HG02678 (cell line): ENCODE results near the gene OR51G2.

Experiments used
- ATAC-seq: cut with Tn5 transposase; IDR thresholded peaks from one replicate; pipeline ENCODE4 v1.9.1; 2021; ENCODE audit warnings: mild to moderate bottlenecking, moderate library complexity; ENCODE audit not compliant: unreplicated experiment

Gene OR51G2

DNA sequence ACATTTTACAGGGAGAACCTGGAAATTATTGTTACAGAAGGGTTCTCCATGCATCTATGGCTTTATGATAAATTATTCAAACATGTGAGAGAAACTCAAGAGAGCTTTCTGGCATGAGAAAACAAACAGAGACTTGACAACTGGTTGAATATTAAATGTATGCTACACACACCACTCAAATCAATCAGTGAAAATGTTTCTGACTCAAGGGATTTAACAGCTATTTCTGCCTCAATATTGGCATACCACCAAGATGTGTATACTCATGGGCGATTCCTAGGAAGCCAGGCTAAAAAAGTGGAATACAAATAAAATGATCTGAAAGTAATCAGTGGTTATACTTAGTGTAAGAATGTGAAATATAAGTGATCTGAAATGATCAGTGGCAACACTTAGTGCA, 53.3 kb downstream of the OR51G2 start:
- no peak for ATAC-seq

DNA sequence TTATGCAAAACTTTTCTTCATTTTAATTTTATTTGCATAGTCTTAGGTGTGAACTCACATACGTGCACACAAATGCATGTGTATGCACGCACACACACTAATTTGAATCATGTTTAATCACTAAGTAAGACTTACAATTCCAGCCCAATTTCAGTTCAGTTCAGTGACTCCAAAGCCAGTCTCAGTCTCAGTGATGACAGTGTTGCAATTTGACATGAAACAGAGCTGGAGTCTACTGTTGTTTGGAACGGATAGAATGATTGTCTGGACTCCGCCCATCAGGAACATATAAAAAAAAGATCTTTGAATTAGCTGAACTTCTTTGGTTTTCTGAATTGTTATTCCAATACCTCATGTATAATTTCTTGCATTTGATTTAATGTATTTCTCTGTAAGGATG, 55.3 kb downstream of the OR51G2 start:
- no peak for ATAC-seq
